Fibroblast of skin of back (primary cell): ENCODE data around the gene YY1.
A peak's percentile ranks its signal among the peaks of the same experiment; 100 is the strongest.
"Not testable (repeated sequence)": the region's sequence is repeated elsewhere in the genome, so short reads cannot be mapped to it uniquely, and the experiment has no call there.

Experiments
- DNase-seq: peaks from one replicate; pipeline ENCODE4 v3.0.0-alpha.2; 2013

The YY1 gene

GRCh38 chr14:100246809-100247428 lies 8.0 kb downstream of the YY1 start:
- DNase-seq = peak; percentile 54

- DNase-seq = no peak
Measured at GRCh38 chr14:100250732-100251465, 12.0 kb downstream of the YY1 start.

DNA sequence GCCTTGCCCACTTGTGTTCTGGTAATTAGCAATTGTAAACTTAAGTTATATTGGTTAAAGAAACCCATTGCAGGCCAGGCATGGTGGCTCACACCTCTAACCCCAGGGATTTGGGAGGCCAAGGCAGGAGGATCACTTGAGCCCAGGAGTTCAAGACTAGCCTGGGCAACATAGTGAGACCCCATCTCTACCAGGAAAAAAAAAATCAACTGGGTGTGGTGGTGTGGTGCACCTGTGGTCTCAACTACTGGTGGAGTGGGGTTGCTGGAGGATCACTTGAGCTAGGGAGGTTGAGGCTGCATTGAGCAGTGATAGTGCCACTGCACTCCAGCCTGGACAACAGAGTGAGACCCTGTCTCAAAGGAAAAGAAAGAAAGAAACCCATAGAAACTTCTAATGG lies 13.7 kb downstream of the YY1 start:
- no peak for DNase-seq

DNA sequence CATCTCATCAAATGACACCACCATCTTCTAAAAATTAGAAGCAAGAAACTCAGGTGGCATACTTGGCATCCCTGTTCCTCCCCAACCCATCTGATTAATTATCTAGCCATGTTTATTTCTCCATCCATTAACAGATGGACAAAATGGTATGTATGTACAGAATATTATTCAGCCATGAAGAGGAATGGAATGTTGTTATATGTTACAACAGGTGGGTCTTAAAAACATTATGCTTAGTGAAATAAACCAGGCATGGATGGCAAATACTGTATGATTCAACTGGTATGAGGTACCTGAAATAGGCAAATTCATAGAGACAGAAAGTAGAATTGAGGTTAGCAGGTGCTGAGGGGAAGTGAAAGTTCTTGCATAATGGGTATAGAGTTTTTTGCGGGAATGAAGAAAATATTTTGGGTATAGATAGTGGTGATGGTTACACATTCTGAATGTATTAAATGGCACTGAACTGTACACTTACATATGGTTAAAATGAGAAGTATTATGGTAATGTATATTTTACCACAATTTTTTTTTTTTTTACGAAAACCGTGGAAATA lies 17.5 kb downstream of the YY1 start:
- no peak for DNase-seq

DNA sequence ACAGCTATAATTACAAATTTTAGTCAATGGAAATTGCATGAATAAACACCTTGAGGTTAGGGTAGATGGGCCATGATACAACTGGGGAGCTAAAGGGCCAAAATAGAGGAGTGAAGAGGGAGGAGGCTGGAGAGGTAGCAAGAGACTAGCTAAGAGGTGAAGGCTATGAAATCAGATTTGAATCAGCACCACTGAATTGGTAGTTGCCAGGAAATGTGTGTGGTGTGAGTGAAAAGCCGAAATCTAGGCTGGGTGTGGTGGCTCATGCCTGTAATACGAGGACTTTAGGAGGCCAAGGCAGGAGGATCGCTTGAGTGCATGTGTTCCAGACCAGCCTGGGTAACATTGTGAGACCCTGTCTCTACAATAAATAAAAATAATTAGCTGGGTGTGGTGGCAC lies 22.7 kb downstream of the YY1 start:
- no peak for DNase-seq

DNA sequence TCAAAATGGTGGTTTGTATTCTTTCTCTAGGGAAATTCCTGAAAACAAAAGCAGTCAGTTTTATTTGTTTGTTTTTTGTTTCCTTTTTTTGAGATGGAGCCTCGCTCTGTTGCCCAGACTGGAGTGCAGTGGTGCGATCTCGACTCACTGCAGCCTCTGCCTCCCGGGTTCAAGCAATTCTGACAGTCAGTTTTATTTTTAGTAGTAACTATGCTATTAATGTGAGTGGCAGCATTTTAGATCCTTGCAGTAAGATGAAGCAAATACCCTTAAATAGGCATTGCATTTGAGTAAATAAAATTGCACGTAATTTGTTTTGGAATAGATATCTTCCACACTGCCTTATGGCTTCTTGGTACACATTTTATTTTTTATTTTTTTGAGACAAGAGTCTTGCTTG lies 23.6 kb downstream of the YY1 start:
- no peak for DNase-seq

- DNase-seq = peak; percentile 48
Measured at GRCh38 chr14:100263141-100263540, 24.2 kb downstream of the YY1 start.

- DNase-seq = no peak
Measured at GRCh38 chr14:100267990-100268389, 29.0 kb downstream of the YY1 start.

DNA sequence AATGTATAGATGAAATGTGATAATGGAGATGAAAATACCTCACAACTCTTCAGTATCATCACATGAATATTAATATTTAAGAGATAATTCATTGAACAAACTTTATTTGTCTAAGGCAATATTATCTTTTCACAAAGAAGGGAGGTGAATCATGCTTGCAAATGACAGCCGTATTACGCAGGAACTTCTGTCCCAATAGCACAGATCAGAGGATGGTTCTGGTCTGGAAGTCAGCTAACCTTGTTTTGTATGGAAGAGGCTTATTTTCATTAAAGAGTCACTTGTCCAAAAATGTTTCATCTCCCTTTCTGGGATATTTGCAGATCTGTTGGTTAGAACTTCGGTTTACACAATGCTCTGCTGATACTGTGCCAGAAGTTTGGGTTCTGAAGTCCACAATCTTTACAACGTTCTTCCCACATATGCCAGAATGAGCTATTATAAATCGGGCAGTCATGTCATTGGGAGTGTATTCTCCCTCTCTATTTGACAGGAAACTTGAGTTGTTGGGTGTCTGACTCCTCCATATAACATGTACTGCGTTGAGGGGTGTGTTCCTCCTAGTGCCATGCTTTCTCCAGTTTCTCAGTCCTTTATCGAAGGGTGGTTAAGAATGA lies 29.8 kb downstream of the YY1 start:
- DNase-seq = no peak

GRCh38 chr14:100271247-100271939 lies 32.4 kb downstream of the YY1 start:
- peak; percentile 18 for DNase-seq

- DNase-seq = no peak
Measured at GRCh38 chr14:100274250-100274649, 35.3 kb downstream of the YY1 start.

GRCh38 chr14:100275214-100275613 lies 36.3 kb downstream of the YY1 start:
- DNase-seq = no peak

DNA sequence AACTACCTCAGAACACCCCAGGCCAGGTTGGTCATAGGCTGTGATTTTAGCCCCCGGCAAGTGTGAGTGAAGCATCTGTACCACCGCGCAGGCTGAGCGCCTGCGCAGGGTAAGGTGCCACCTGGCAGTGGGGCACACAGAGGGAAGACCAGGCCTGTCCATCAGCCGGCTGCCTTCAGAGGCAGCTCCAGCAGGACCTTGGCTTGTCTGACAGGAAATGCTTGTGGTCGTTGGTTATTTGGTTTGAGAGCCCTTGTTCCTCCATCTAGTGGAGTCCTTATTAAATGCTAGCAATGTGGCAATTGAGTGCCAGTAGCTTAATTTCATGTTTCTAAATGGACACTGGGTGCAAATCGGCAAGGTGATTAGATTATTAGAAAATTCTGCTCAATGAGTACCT lies 39.8 kb downstream of the YY1 start:
- peak; percentile 74 for DNase-seq

- no peak for DNase-seq
Measured at GRCh38 chr14:100279133-100279532, 40.2 kb downstream of the YY1 start.

DNA sequence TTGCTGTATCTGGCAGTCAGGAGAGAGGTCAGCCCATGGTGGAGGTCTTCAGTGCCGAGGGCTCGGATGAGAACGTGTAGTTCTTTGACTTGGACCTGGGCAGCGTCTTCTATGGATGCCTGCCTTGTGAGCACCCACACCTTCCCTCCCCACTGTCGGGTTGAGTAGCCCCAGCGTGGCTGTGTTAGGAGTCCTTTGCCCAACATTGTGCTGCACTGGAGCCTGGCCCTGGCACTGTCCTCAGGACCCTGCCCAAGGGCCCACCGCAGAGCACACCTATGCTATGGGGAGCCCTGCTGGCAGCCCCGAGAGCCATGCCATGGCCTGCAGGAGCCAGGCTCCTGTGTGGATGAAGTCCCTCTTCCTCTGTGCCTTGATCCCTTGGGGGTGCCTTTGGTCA lies 40.6 kb downstream of the YY1 start:
- DNase-seq = no peak

DNA sequence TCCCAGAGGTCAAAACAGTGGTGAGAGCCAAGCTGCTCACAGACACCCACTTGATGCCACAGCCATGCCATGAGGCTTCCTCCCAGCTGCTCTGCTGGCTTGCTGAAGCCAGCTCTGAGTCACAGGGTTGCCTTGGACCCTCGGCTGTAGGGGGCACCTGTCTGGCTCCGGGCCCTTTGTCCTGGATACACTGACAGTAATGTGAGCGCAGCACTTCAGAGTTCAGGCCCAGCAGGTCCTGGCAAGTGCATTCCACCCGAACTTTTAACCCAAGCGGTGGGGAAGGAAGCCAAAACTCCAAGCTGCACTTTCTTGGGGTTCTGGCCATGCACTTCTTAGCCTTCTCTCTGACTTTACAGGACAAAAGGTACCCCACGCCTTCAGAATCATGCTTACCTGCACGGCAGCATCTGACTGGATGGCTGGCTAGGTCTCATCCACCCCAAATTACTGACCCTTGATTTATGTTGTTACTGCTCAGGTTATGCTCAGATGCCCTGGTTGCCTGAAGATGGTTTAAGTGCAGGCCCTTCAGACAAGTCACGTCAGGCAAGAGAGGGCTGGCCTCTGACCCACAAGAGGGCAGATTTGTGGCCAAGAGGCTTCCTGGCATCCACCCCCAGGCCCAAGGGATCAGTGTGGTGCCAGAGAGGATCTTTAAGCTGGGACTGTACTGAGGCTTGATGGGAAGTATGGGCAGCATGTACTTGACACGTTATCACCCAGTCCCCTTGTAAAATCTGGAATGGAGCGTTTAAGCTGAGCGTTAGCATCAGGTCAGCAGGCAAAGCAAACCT lies 42.5 kb downstream of the YY1 start:
- DNase-seq = no peak

DNA sequence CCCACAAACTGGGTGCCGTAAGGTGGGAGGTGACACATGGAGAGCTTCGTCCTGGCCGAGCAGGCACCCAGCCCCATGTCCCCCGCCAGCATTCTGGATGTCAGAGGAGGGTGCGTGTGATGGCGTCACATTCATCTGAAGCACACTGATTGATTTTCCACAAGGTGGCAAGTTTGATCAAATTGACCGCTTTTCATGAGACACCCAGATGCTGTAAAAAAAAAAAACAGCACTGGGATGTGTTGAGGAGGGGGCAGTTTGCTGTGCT lies 43.1 kb downstream of the YY1 start:
- no peak for DNase-seq

- no peak for DNase-seq
Measured at GRCh38 chr14:100282766-100283419, 43.9 kb downstream of the YY1 start.

GRCh38 chr14:100283436-100283835 lies 44.5 kb downstream of the YY1 start:
- not testable (repeated sequence) for DNase-seq

GRCh38 chr14:100283984-100284881 lies 45.3 kb downstream of the YY1 start:
- no peak for DNase-seq
